Panc1 (cell line): Measurements from ENCODE around the gene FAM53A. TPM values are rescaled to one million over a fixed set of nuclear protein-coding genes. Genes with fewer than 3 reads are reported as not detected.

Experiments used
- ATAC-seq: fragments of 200-7000 bp; cut with Tn5 transposase; 2 replicates; pipeline ENCODE4 v1.9.1; 2020; ENCODE audit warnings: mild to moderate bottlenecking, moderate library complexity
- BruUV-seq: library from RNA; stranded (reverse); fragments of 400-500 nt; replicated peaks from 2 replicates; lab custom pipeline; 2021; lab: Mats Ljungman, UMichigan
- CTCF ChIA-PET: fragments of 300-600 bp; sonication (Branson Sonifier 250); formaldehyde crosslinking; loops from one replicate; lab custom pipeline; 2022; ENCODE audit warnings: antibody characterized with exemption; lab: Charles Lee
- POLR2A ChIA-PET: fragments of 300-600 bp; sonication (Branson Sonifier 250); formaldehyde crosslinking; loops from one replicate; lab custom pipeline; 2022; ENCODE audit warnings: antibody characterized with exemption; lab: Charles Lee
- DNase-seq: peaks from one replicate; pipeline ENCODE4 v3.0.0-alpha.2; 2010; ENCODE audit warnings: low read depth, low spot score
- H3K27ac ChIP-seq: 2 replicates; pipeline ENCODE4 v1.5.1; 2011; ENCODE audit warnings: mild to moderate bottlenecking, low read length, inconsistent platforms
- H3K27me3 ChIP-seq: fragments of 200-500 bp; sonication (Bioruptor generic); 2 replicates; pipeline ENCODE4 v1.6.0; 2014; ENCODE audit warnings: low read length, inconsistent platforms; ENCODE audit not compliant: control insufficient read depth, insufficient read depth
- H3K36me3 ChIP-seq: fragments of 200-500 bp; sonication (Bioruptor generic); 2 replicates; pipeline ENCODE4 v1.5.1; 2014; ENCODE audit warnings: inconsistent platforms, mild to moderate bottlenecking, low read length, moderate library complexity; ENCODE audit not compliant: control insufficient read depth, insufficient read depth
- H3K4me1 ChIP-seq: 2 replicates; pipeline ENCODE4 v1.5.1; 2011; ENCODE audit warnings: inconsistent platforms, mild to moderate bottlenecking, low read length, moderate library complexity; ENCODE audit not compliant: control insufficient read depth, insufficient read depth
- H3K4me3 ChIP-seq, 2 experiments: 2 replicates each; pipeline ENCODE4 v1.5.1; 2011 to 2012; ENCODE audit warnings: low read depth in 2 of 2, low read length in 2 of 2, mild to moderate bottlenecking in 2 of 2, inconsistent platforms in 1 of 2, moderate library complexity in 1 of 2
- H3K9me3 ChIP-seq: fragments of 200-500 bp; sonication (Bioruptor generic); 2 replicates; pipeline ENCODE4 v1.5.1; 2014; ENCODE audit warnings: low read depth, mild to moderate bottlenecking, inconsistent platforms, low read length, moderate library complexity; ENCODE audit not compliant: control insufficient read depth, insufficient read depth
- POLR2AphosphoS5 ChIP-seq: IDR thresholded peaks from 2 replicates; pipeline ENCODE4 v1.6.1; 2012; ENCODE audit warnings: mild to moderate bottlenecking, low read depth, low read length, moderate library complexity
- SIN3A ChIP-seq: IDR thresholded peaks from 2 replicates; pipeline ENCODE4 v1.6.1; 2012; ENCODE audit warnings: low read depth, mild to moderate bottlenecking, low read length, moderate library complexity, borderline replicate concordance; ENCODE audit not compliant: insufficient read depth
- TCF7L2 ChIP-seq: IDR thresholded peaks from 2 replicates; pipeline ENCODE4 v1.6.1; 2011; ENCODE audit warnings: mild to moderate bottlenecking, low read depth, low read length, inconsistent platforms
- in situ Hi-C: cut with HindIII; loops from 2 replicates; pipeline ENCODE4 v1.10.0; 2016; ENCODE audit warnings: low sequenced_read_pairs, low pct_unique_long_range_greater_than_20kb
- intact Hi-C: fragments of 100-400 bp; cut with micrococcal nuclease; formaldehyde crosslinking; loops from one replicate; pipeline ENCODE4 v1.10.0; 2022; ENCODE audit not compliant: unreplicated experiment
- total RNA-seq: library from RNA; stranded (reverse); gene quantifications from one replicate; pipeline ENCODE4 v1.2.1, GENCODE V29; 2021; ENCODE audit not compliant: unreplicated experiment
- TF ChIP-seq, protein P1 (sequence below), 2 experiments: IDR thresholded peaks; 2 replicates each; pipeline ENCODE4 v1.6.1; 2011 to 2012; ENCODE audit warnings: low read depth in 2 of 2, control low read depth in 1 of 2, low read length in 1 of 2, mild to moderate bottlenecking in 1 of 2, moderate library complexity in 1 of 2; ENCODE audit not compliant: insufficient read depth in 1 of 2
- TF ChIP-seq, protein P2 (sequence below): fragments of 450-650 bp; IDR thresholded peaks from 2 replicates; pipeline ENCODE4 v1.5.1; 2017; ENCODE audit warnings: mild to moderate bottlenecking

The FAM53A gene
- total RNA-seq, 1 experiment from 2014 or later, result 7.0 TPM

DNA sequence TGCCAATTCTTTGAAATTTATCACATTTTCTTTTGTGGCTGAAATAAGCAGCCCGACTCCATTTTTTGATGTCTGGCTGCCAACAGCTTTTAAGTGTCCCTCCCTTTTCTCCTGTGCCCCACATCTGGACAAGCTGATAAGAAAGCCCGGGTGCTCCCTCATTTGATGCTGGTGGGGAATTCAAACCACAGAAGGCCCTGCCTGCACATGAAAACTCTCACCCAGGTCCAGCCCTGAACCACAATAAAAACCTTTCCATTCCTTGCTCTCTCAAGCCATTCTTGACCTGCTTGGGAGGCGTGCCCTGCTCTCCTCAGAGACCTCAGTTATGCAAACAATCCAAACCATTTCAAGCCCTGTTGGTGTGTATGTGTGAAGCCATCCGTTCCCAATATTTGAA lies 93.9 kb downstream of the FAM53A start:
- no peaks in the 10 kb centered on the region for H3K27me3 ChIP-seq
- in situ Hi-C loops, result no loop called here
- intact Hi-C loops, result no loop called here

More for the DNA sequence above, 93.9 kb downstream of the FAM53A start:
- no peak overlapping the region for H3K4me3 ChIP-seq
- H3K27ac ChIP-seq, result no peak overlapping the region
- H3K36me3 ChIP-seq, result no peaks in the 10 kb centered on the region
- CTCF ChIA-PET, result no interaction called here
- peaks cover 4% of the 10 kb centered on the region; the same call in 1 of the 2 replicates for H3K9me3 ChIP-seq
- DNase-seq (no peak), ATAC-seq (no peak)
- H3K4me1 ChIP-seq, result no peaks in the 10 kb centered on the region
- TF ChIP-seq TCF7L2 (no peak), SIN3A (no peak), POLR2AphosphoS5 (no peak)
- TF ChIP-seq, protein P1, sequence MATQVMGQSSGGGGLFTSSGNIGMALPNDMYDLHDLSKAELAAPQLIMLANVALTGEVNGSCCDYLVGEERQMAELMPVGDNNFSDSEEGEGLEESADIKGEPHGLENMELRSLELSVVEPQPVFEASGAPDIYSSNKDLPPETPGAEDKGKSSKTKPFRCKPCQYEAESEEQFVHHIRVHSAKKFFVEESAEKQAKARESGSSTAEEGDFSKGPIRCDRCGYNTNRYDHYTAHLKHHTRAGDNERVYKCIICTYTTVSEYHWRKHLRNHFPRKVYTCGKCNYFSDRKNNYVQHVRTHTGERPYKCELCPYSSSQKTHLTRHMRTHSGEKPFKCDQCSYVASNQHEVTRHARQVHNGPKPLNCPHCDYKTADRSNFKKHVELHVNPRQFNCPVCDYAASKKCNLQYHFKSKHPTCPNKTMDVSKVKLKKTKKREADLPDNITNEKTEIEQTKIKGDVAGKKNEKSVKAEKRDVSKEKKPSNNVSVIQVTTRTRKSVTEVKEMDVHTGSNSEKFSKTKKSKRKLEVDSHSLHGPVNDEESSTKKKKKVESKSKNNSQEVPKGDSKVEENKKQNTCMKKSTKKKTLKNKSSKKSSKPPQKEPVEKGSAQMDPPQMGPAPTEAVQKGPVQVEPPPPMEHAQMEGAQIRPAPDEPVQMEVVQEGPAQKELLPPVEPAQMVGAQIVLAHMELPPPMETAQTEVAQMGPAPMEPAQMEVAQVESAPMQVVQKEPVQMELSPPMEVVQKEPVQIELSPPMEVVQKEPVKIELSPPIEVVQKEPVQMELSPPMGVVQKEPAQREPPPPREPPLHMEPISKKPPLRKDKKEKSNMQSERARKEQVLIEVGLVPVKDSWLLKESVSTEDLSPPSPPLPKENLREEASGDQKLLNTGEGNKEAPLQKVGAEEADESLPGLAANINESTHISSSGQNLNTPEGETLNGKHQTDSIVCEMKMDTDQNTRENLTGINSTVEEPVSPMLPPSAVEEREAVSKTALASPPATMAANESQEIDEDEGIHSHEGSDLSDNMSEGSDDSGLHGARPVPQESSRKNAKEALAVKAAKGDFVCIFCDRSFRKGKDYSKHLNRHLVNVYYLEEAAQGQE (IDR thresholded peaks at IDR 0.05; ENCODE audit: insufficient read depth in 1 of 2, low read depth in 2 of 2, low read length in 1 of 2), result no peak
- TF ChIP-seq, protein P2, sequence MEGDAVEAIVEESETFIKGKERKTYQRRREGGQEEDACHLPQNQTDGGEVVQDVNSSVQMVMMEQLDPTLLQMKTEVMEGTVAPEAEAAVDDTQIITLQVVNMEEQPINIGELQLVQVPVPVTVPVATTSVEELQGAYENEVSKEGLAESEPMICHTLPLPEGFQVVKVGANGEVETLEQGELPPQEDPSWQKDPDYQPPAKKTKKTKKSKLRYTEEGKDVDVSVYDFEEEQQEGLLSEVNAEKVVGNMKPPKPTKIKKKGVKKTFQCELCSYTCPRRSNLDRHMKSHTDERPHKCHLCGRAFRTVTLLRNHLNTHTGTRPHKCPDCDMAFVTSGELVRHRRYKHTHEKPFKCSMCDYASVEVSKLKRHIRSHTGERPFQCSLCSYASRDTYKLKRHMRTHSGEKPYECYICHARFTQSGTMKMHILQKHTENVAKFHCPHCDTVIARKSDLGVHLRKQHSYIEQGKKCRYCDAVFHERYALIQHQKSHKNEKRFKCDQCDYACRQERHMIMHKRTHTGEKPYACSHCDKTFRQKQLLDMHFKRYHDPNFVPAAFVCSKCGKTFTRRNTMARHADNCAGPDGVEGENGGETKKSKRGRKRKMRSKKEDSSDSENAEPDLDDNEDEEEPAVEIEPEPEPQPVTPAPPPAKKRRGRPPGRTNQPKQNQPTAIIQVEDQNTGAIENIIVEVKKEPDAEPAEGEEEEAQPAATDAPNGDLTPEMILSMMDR, result no peak
- POLR2A ChIA-PET, result no interaction called here
- BruUV-seq, result no TSS peak

Other genes starting within 250 kb of the FAM53A start
- gene SLBP, start 28.0 kb upstream of the FAM53A start, total RNA-seq, result 73.4 TPM
- gene TMEM129, start 37.0 kb upstream of the FAM53A start, total RNA-seq, result 32.6 TPM
- gene TACC3, start 37.2 kb upstream of the FAM53A start, total RNA-seq, result 106 TPM
- gene FGFR3, start 109.0 kb upstream of the FAM53A start, total RNA-seq, result 8.2 TPM
- gene LETM1, start 171.8 kb upstream of the FAM53A start, total RNA-seq, result 67.6 TPM
- 116 TPM for gene NSD2, start 187.1 kb upstream of the FAM53A start, total RNA-seq